Smooth muscle cell (in vitro differentiated cells): Measurements from ENCODE around the gene DYDC1. TPM values are rescaled to one million over a fixed set of nuclear protein-coding genes. Genes with fewer than 3 reads are reported as not detected.

Experiments
- DNase-seq: peaks from one replicate; lab custom pipeline; 2025; ENCODE audit not compliant: unreplicated experiment; lab: John Stamatoyannopoulos, UW
- H2AFZ ChIP-seq: fragments of 200-600 bp; sonication (generic); 2 replicates; pipeline ENCODE4 v1.6.0; 2016; ENCODE audit warnings: antibody characterized with exemption, low read depth, mild to moderate bottlenecking
- H3F3A ChIP-seq: fragments of 200-600 bp; sonication (generic); 2 replicates; pipeline ENCODE4 v1.6.0; 2017; ENCODE audit warnings: antibody characterized with exemption, low read depth
- H3K27ac ChIP-seq: fragments of 200-600 bp; sonication (generic); 2 replicates; pipeline ENCODE4 v1.5.1; 2016; ENCODE audit warnings: low read depth, mild to moderate bottlenecking
- H3K27me3 ChIP-seq: fragments of 200-600 bp; sonication (generic); 2 replicates; pipeline ENCODE4 v1.6.1; 2016; ENCODE audit warnings: low read depth, mild to moderate bottlenecking
- H3K36me3 ChIP-seq: fragments of 200-600 bp; sonication (generic); 2 replicates; pipeline ENCODE4 v1.5.1; 2016; ENCODE audit warnings: low read depth
- H3K4me1 ChIP-seq: fragments of 200-600 bp; sonication (generic); 2 replicates; pipeline ENCODE4 v1.5.1; 2016; ENCODE audit warnings: low read depth
- H3K4me2 ChIP-seq: fragments of 200-600 bp; sonication (generic); 2 replicates; pipeline ENCODE4 v1.6.0; 2016; ENCODE audit warnings: mild to moderate bottlenecking
- H3K4me3 ChIP-seq: fragments of 200-600 bp; sonication (generic); 2 replicates; pipeline ENCODE4 v1.5.1; 2016; ENCODE audit warnings: mild to moderate bottlenecking
- H3K79me2 ChIP-seq: fragments of 200-600 bp; sonication (generic); 2 replicates; pipeline ENCODE4 v1.6.0; 2016; ENCODE audit warnings: low read depth, mild to moderate bottlenecking
- H3K9ac ChIP-seq: fragments of 200-600 bp; sonication (generic); 2 replicates; pipeline ENCODE4 v1.6.0; 2016; ENCODE audit warnings: low read depth
- H3K9me3 ChIP-seq: fragments of 200-600 bp; sonication (generic); replicated peaks from 2 replicates; pipeline ENCODE4 v1.5.1; 2016; ENCODE audit warnings: low read depth
- H4K20me1 ChIP-seq: fragments of 200-600 bp; sonication (generic); 2 replicates; pipeline ENCODE4 v1.6.0; 2016; ENCODE audit warnings: low read depth
- WGBS: methylation state at CpG from one replicate; pipeline ENCODE4 v1.1.7; 2016; ENCODE audit warnings: low lambda C conversion rate; 5-methylcytosine and 5-hydroxymethylcytosine counted together
- polyA plus RNA-seq: library from polyadenylated mRNA; unstranded; fragments of >200 nt; fragmentation: Nextera tagmentation; extraction: Ambion mirVana; gene quantifications from 2 replicates; pipeline ENCODE4 v1.2.1, GENCODE V29; 2016
- total RNA-seq: library from RNA; depleted of rRNA; stranded (reverse); fragments of >200 nt; gene quantifications from 2 replicates; pipeline ENCODE4 v1.2.3, GENCODE V29; 2014
- TF ChIP-seq, protein P1 (sequence below): fragments of 200-600 bp; sonication (generic); IDR thresholded peaks from 2 replicates; pipeline ENCODE4 v1.5.1; 2017; ENCODE audit warnings: borderline replicate concordance, mild to moderate bottlenecking, antibody characterized with exemption; ENCODE audit not compliant: insufficient read depth, poor library complexity, severe bottlenecking

DYDC1 gene
- total and polyA plus RNA-seq, 2 experiments from 2014 or later: not detected

GRCh38 chr10:80290474-80291220, 65.9 kb downstream of the DYDC1 start:
- no peaks in the 10 kb centered on the region for H3F3A ChIP-seq
- H3K79me2 ChIP-seq: no peaks in the 10 kb centered on the region
- peaks cover 3% of the 10 kb centered on the region for H3K27me3 ChIP-seq
- H2AFZ ChIP-seq: no peak overlapping the region
- no peak overlapping the region for H3K4me2 ChIP-seq
- H3K27ac ChIP-seq: no peak overlapping the region
- no peak for DNase-seq
- H3K9me3 ChIP-seq: no peaks in the 10 kb centered on the region
- WGBS: 85% methylated on average over 4 of the region's 4 CpGs
- H3K36me3 ChIP-seq: no peaks in the 10 kb centered on the region
- TF ChIP-seq, protein P1, sequence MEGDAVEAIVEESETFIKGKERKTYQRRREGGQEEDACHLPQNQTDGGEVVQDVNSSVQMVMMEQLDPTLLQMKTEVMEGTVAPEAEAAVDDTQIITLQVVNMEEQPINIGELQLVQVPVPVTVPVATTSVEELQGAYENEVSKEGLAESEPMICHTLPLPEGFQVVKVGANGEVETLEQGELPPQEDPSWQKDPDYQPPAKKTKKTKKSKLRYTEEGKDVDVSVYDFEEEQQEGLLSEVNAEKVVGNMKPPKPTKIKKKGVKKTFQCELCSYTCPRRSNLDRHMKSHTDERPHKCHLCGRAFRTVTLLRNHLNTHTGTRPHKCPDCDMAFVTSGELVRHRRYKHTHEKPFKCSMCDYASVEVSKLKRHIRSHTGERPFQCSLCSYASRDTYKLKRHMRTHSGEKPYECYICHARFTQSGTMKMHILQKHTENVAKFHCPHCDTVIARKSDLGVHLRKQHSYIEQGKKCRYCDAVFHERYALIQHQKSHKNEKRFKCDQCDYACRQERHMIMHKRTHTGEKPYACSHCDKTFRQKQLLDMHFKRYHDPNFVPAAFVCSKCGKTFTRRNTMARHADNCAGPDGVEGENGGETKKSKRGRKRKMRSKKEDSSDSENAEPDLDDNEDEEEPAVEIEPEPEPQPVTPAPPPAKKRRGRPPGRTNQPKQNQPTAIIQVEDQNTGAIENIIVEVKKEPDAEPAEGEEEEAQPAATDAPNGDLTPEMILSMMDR: no peak
- no peaks in the 10 kb centered on the region for H3K4me1 ChIP-seq
- no peak overlapping the region for H3K9ac ChIP-seq
- no peaks in the 10 kb centered on the region for H4K20me1 ChIP-seq
- H3K4me3 ChIP-seq: no peak overlapping the region

- Histone ChIP-seq H3K27me3 (peaks cover 3% of the 10 kb centered on the region), H3K27ac (no peak within 1 kb of the TSS), H3F3A (no peaks in the 10 kb centered on the region), H3K4me2 (no peak within 1 kb of the TSS), H4K20me1 (no peaks in the 10 kb centered on the region), H2AFZ (no peak within 1 kb of the TSS), H3K9ac (no peak within 1 kb of the TSS), H3K4me1 (no peaks in the 10 kb centered on the region), H3K4me3 (no peak within 1 kb of the TSS), H3K79me2 (no peaks in the 10 kb centered on the region), H3K36me3 (no peaks in the 10 kb centered on the region), H3K9me3 (no peaks in the 10 kb centered on the region)
- no peak for DNase-seq
- TF ChIP-seq, protein P1: no peak
- 42% methylated on average over 9 of the region's 9 CpGs for WGBS
Observed at GRCh38 chr10:80289451-80290287, 66.9 kb downstream of the DYDC1 start, which contains the start of gene MAT1A. MAT1A (minus strand) TSS chr10:80289658; CDS start chr10:80289423, 235 bp downstream.

DNA sequence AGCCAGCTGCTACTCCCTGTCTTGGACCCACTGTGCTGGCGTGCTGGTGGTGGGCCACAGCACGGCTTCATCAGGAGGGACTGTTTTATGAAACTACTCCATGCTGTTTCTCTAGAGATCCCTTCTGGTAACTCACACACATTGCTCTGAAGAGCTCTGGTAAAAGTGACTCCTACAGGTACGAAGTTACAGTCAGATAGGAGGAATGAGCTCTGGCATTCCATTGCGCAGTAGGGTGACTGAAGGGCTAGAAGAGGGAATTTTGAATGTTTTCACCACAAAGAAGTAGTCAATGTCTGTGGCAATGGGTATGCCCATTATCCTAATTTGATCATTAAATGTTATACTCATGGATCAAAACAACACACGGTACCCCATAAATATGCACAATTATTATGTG, 67.7 kb downstream of the DYDC1 start:
- no peaks in the 10 kb centered on the region for H3K4me1 ChIP-seq
- no peak overlapping the region for H3K4me3 ChIP-seq
- no peaks in the 10 kb centered on the region for H3F3A ChIP-seq
- H3K27me3 ChIP-seq: peaks cover 3% of the 10 kb centered on the region
- H4K20me1 ChIP-seq: no peaks in the 10 kb centered on the region
- H3K4me2 ChIP-seq: no peak overlapping the region
- H3K79me2 ChIP-seq: no peaks in the 10 kb centered on the region
- TF ChIP-seq, protein P1: no peak
- no peaks in the 10 kb centered on the region for H3K36me3 ChIP-seq
- WGBS: 90% methylated on average over 5 of the region's 5 CpGs
- H3K9me3 ChIP-seq: no peaks in the 10 kb centered on the region
- DNase-seq: no peak
- H3K9ac ChIP-seq: no peak overlapping the region
- no peak overlapping the region for H2AFZ ChIP-seq
- H3K27ac ChIP-seq: no peak overlapping the region

Other genes starting within 250 kb of the DYDC1 start
- gene PLAC9, start 224.0 kb downstream of the DYDC1 start, total RNA-seq: 1.5 TPM in 1 of 2 replicates, not detected in the other
- 14.6 and 23.7 TPM in 2 replicates for gene PLAC9, start 224.0 kb downstream of the DYDC1 start, polyA plus RNA-seq
- gene ANXA11, start 151.2 kb downstream of the DYDC1 start, total RNA-seq: 36.6 and 39.5 TPM in 2 replicates
- gene ANXA11, start 151.2 kb downstream of the DYDC1 start, polyA plus RNA-seq: 93.4 and 101 TPM in 2 replicates
- gene MAT1A, start 67.1 kb downstream of the DYDC1 start, total RNA-seq: 0.09 TPM in 1 of 2 replicates, not detected in the other
- gene MAT1A, start 67.1 kb downstream of the DYDC1 start, polyA plus RNA-seq: not detected in 2 replicates
- not detected in 2 replicates for gene DYDC2, start within 50 bp of the DYDC1 start, total RNA-seq
- gene DYDC2, start within 50 bp of the DYDC1 start, polyA plus RNA-seq: not detected in 2 replicates
- gene PRXL2A, start 51.8 kb upstream of the DYDC1 start, total RNA-seq: 28.8 and 43.6 TPM in 2 replicates
- 80.0 and 82.0 TPM in 2 replicates for gene PRXL2A, start 51.8 kb upstream of the DYDC1 start, polyA plus RNA-seq
- gene TSPAN14, start 97.6 kb upstream of the DYDC1 start, total RNA-seq: 39.8 and 42.7 TPM in 2 replicates
- 46.3 and 82.5 TPM in 2 replicates for gene TSPAN14, start 97.6 kb upstream of the DYDC1 start, polyA plus RNA-seq
- 0.13 and 0.40 TPM in 2 replicates for gene SH2D4B, start 181.1 kb upstream of the DYDC1 start, total RNA-seq
- not detected in 2 replicates for gene SH2D4B, start 181.1 kb upstream of the DYDC1 start, polyA plus RNA-seq